ENCODE measurements around the gene KISS1. TPM values are rescaled to one million over a fixed set of nuclear protein-coding genes. Genes with fewer than 3 reads are reported as not detected.

KISS1 gene
- polyA plus RNA-seq, 1 of the 3 experiments (the other 2 are of a cell fraction): 0.10 TPM

GRCh38 chr1:204232526-204232925, 36.2 kb upstream of the KISS1 start:
- H3K9ac ChIP-seq: no peak overlapping the region
- H3K9me2 ChIP-seq: no peaks in the 10 kb centered on the region
- TF ChIP-seq RAD21 (IDR thresholded peaks at IDR 0.05; ENCODE audit: low read length) (no peak), FOXM1 (IDR thresholded peaks at IDR 0.05; ENCODE audit: low read depth) (no peak), GATA2 (CRISPR knock-in tag; IDR thresholded peaks at IDR 0.05) (no peak), NRF1 (IDR thresholded peaks at IDR 0.05; ENCODE audit: low read depth, low read length) (no peak), TCF12 (IDR thresholded peaks at IDR 0.05) (no peak), IRF3 (IDR thresholded peaks at IDR 0.05; ENCODE audit: low read depth, low read length) (no peak), TEAD4 (IDR thresholded peaks at IDR 0.05; ENCODE audit: borderline replicate concordance, insufficient read depth) (no peak), PBX3 (IDR thresholded peaks at IDR 0.05) (no peak), RXRA (IDR thresholded peaks at IDR 0.05; ENCODE audit: borderline replicate concordance, low read depth) (no peak), MAX (IDR thresholded peaks at IDR 0.05; ENCODE audit: low read depth) (no peak), FOXJ3 (CRISPR knock-in tag; IDR thresholded peaks at IDR 0.05) (no peak), SIN3A (IDR thresholded peaks at IDR 0.05; ENCODE audit: borderline replicate concordance, low read depth, low read length) (no peak), POLR2AphosphoS5 (IDR thresholded peaks at IDR 0.05; ENCODE audit: low read depth, low read length) (no peak), NFIC (IDR thresholded peaks at IDR 0.05; ENCODE audit: borderline replicate concordance) (no peak), MEF2A (IDR thresholded peaks at IDR 0.05; ENCODE audit: borderline replicate concordance, low read depth) (no peak), EP300 (IDR thresholded peaks at IDR 0.05; ENCODE audit: borderline replicate concordance in 1 of 2, low read depth in 1 of 2, low read length in 1 of 2) (no peak), REST (IDR thresholded peaks at IDR 0.05; ENCODE audit: low read depth, low read length) (no peak), CHD2 (IDR thresholded peaks at IDR 0.05; ENCODE audit: low read length, partially characterized antibody) (no peak), RFX5 (IDR thresholded peaks at IDR 0.05; ENCODE audit: low read length) (no peak)
- no peak overlapping the region for H3K27ac ChIP-seq (ENCODE audit: low read depth in 2 of 2, low read length in 1 of 2)
- H4K20me1 ChIP-seq (ENCODE audit: insufficient read depth): no peaks in the 10 kb centered on the region
- no peaks in the 10 kb centered on the region for H3F3A ChIP-seq (replicated peaks; ENCODE audit: insufficient read depth)
- H3K36me3 ChIP-seq (replicated peaks in 1 of 2; ENCODE audit: control insufficient read depth in 1 of 2, insufficient read depth in 2 of 2, low read length in 1 of 2): peaks cover 0 to 12% of the 10 kb centered on the region in 2 experiments
- DNase-seq: no peak
- no peaks in the 10 kb centered on the region for H3K27me3 ChIP-seq (ENCODE audit: insufficient read depth)
- no peaks in the 10 kb centered on the region for H3K9me3 ChIP-seq
- no peak overlapping the region for H3K4me3 ChIP-seq (ENCODE audit: low read depth in 2 of 2, low read length in 1 of 2)
- no peak overlapping the region for H2AFZ ChIP-seq (ENCODE audit: low read depth)
- POLR2A ChIA-PET: no interaction called here
- H3K4me1 ChIP-seq (ENCODE audit: control insufficient read depth in 1 of 2, insufficient read depth in 2 of 2, low read depth in 1 of 2, low read length in 1 of 2): no peaks in the 10 kb centered on the region; a peak in 1 of 4 replicates
- CTCF ChIA-PET: interaction anchor here (1.0 to 1.8 kb wide), 4 partner anchors 25 to 127 kb away, joined by 5 to 7 read pairs (median 6); partner anchors contain the start of gene PLEKHA6
- H3K4me2 ChIP-seq: no peak overlapping the region
- no peaks in the 10 kb centered on the region for H3K79me2 ChIP-seq (ENCODE audit: insufficient read depth)

Data from SK-N-SH (cell line).